Esophagus muscularis mucosa (tissue), 4 donors: ENCODE data around the gene ZNF407. TPM values are rescaled to one million over a fixed set of nuclear protein-coding genes. Genes with fewer than 3 reads are reported as not detected.

Source experiments
- DNase-seq: peaks from one replicate; pipeline ENCODE4 v3.0.0-alpha.2; 2017; ENCODE audit errors: extremely low spot score
- H3K27ac ChIP-seq, 4 donors: fragments of 200-600 bp; sonication (generic); replicated peaks in 1 of 4; 1 replicate in 3 of 4; 2 replicates in 1 of 4; pipeline ENCODE4 v1.5.1; 2016 to 2019; ENCODE audit warnings: mild to moderate bottlenecking in 1 of 4
- H3K27me3 ChIP-seq, 4 donors: fragments of 200-600 bp; sonication (generic); one replicate each; pipeline versions ENCODE4 v1.5.1 to v1.6.0; 2016 to 2019
- H3K36me3 ChIP-seq, 4 donors: fragments of 200-600 bp; sonication (generic); one replicate each; pipeline ENCODE4 v1.5.1; 2016 to 2019
- H3K4me1 ChIP-seq, 4 donors: fragments of 200-600 bp; sonication (generic); one replicate each; pipeline ENCODE4 v1.5.1; 2016 to 2019
- H3K4me3 ChIP-seq, 4 donors: fragments of 200-600 bp; sonication (generic); 1 replicate in 2 of 4; 2 replicates in 2 of 4; pipeline ENCODE4 v1.5.1; 2016 to 2019; ENCODE audit warnings: mild to moderate bottlenecking in 4 of 4, moderate library complexity in 1 of 4
- H3K9me3 ChIP-seq, 4 donors: fragments of 200-600 bp; sonication (generic); 1 replicate in 3 of 4; 2 replicates in 1 of 4; pipeline ENCODE4 v1.5.1; 2016 to 2019
- CTCF ChIP-seq, 3 experiments: fragments of 200-600 bp in 2 of 3; fragments of 450-650 bp in 1 of 3; sonication (generic) in 2 of 3; IDR thresholded peaks; one replicate each; pipeline ENCODE4 v1.5.1; 2017 to 2019; ENCODE audit warnings: antibody characterized with exemption in 3 of 3, mild to moderate bottlenecking in 2 of 3, moderate library complexity in 1 of 3
- EP300 ChIP-seq: sonication (generic); formaldehyde crosslinking; IDR thresholded peaks from one replicate; pipeline ENCODE4 v1.6.1; 2017; ENCODE audit warnings: antibody characterized with exemption
- POLR2A ChIP-seq: fragments of 450-650 bp; IDR thresholded peaks from one replicate; pipeline ENCODE4 v1.6.1; 2017; ENCODE audit warnings: antibody characterized with exemption, moderate library complexity, mild to moderate bottlenecking, low read depth
- POLR2AphosphoS5 ChIP-seq, 2 donors: sonication (generic); formaldehyde crosslinking; IDR thresholded peaks; one replicate each; pipeline ENCODE4 v1.6.1; 2017; ENCODE audit warnings: antibody characterized with exemption in 2 of 2
- WGBS: methylation state at CpG from one replicate; pipeline ENCODE4 v1.1.5; 2018; 5-methylcytosine and 5-hydroxymethylcytosine counted together
- intact Hi-C: fragments of 100-400 bp; cut with DNase I; formaldehyde crosslinking; loops from one replicate; pipeline ENCODE4 v1.15.1; 2023
- total RNA-seq, 4 donors: library from RNA; depleted of rRNA; stranded (reverse); fragments of >200 nt; gene quantifications; one replicate each; pipeline versions ENCODE4 v1.1.0 to v1.2.1, GENCODE V29; 2016

The ZNF407 gene
- total RNA-seq, 4 donors from 2014 or later: 13.9 to 19.1 (median 17.2) TPM

GRCh38 chr18:74731097-74731496 lies 133.4 kb downstream of the ZNF407 start:
- Histone ChIP-seq H3K36me3 (no peaks in the 10 kb centered on the region), H3K9me3 (no peaks in the 10 kb centered on the region), H3K4me3 (no peak overlapping the region), H3K27me3 (no peaks in the 10 kb centered on the region), H3K27ac (no peak overlapping the region), H3K4me1 (no peaks in the 10 kb centered on the region)
- intact Hi-C loops: no loop called here
- 85% methylated on average over 5 of the region's 5 CpGs for WGBS
- no peak for DNase-seq
- TF ChIP-seq POLR2AphosphoS5 (IDR thresholded peaks at IDR 0.05) (no peak), EP300 (no peak), POLR2A (no peak), CTCF (IDR thresholded peaks at IDR 0.05) (no peak)

GRCh38 chr18:74732380-74732779 lies 134.7 kb downstream of the ZNF407 start:
- Histone ChIP-seq H3K9me3 (no peaks in the 10 kb centered on the region), H3K27me3 (no peaks in the 10 kb centered on the region), H3K36me3 (no peaks in the 10 kb centered on the region), H3K4me1 (no peaks in the 10 kb centered on the region), H3K27ac (no peak overlapping the region), H3K4me3 (no peak overlapping the region)
- no peak for TF ChIP-seq POLR2AphosphoS5 (IDR thresholded peaks at IDR 0.05)
- no peak for TF ChIP-seq POLR2A
- TF ChIP-seq EP300: no peak
- no peak for TF ChIP-seq CTCF (IDR thresholded peaks at IDR 0.05)
- DNase-seq: no peak
- 94% methylated on average over 1 of the region's 1 CpG for WGBS
- intact Hi-C loops: no loop called here

GRCh38 chr18:74733598-74733997 lies 135.9 kb downstream of the ZNF407 start:
- WGBS: 93% methylated on average over 3 of the region's 3 CpGs

GRCh38 chr18:74734013-74734444 lies 136.4 kb downstream of the ZNF407 start:
- intact Hi-C loops: no loop called here
- no peaks in the 10 kb centered on the region for H3K36me3 ChIP-seq
- no peaks in the 10 kb centered on the region for H3K27me3 ChIP-seq
- no peak for DNase-seq
- H3K4me3 ChIP-seq: no peak overlapping the region
- TF ChIP-seq POLR2A (no peak), CTCF (IDR thresholded peaks at IDR 0.05) (no peak), POLR2AphosphoS5 (IDR thresholded peaks at IDR 0.05) (no peak), EP300 (no peak)
- H3K27ac ChIP-seq: no peak overlapping the region
- 86% methylated on average over 11 of the region's 11 CpGs for WGBS
- no peaks in the 10 kb centered on the region for H3K4me1 ChIP-seq
- no peaks in the 10 kb centered on the region for H3K9me3 ChIP-seq

More at GRCh38 chr18:74733598-74733997, 135.9 kb downstream of the ZNF407 start:
- H3K4me1 ChIP-seq: no peaks in the 10 kb centered on the region
- no peak for DNase-seq
- intact Hi-C loops: no loop called here
- no peaks in the 10 kb centered on the region for H3K27me3 ChIP-seq
- H3K4me3 ChIP-seq: no peak overlapping the region
- H3K36me3 ChIP-seq: no peaks in the 10 kb centered on the region
- H3K9me3 ChIP-seq: no peaks in the 10 kb centered on the region
- no peak overlapping the region for H3K27ac ChIP-seq
- TF ChIP-seq CTCF (IDR thresholded peaks at IDR 0.05): no peak
- TF ChIP-seq POLR2A: no peak
- TF ChIP-seq EP300: no peak
- no peak for TF ChIP-seq POLR2AphosphoS5 (IDR thresholded peaks at IDR 0.05)

GRCh38 chr18:74739926-74740325 lies 142.3 kb downstream of the ZNF407 start:
- Histone ChIP-seq H3K4me1 (no peaks in the 10 kb centered on the region), H3K9me3 (no peaks in the 10 kb centered on the region), H3K4me3 (no peak overlapping the region), H3K27me3 (no peaks in the 10 kb centered on the region), H3K36me3 (no peaks in the 10 kb centered on the region), H3K27ac (no peak overlapping the region)
- TF ChIP-seq POLR2A (no peak), POLR2AphosphoS5 (IDR thresholded peaks at IDR 0.05) (no peak), CTCF (IDR thresholded peaks at IDR 0.05) (no peak), EP300 (no peak)
- DNase-seq: no peak
- WGBS: 89% methylated on average over 5 of the region's 5 CpGs
- intact Hi-C loops: no loop called here
